GM18868 (cell line): ENCODE results near the gene MCF2L.
"Not testable (repeated sequence)": the region's sequence is repeated elsewhere in the genome, so short reads cannot be mapped to it uniquely, and the experiment has no call there.

Experiments
- ATAC-seq: cut with Tn5 transposase; IDR thresholded peaks from one replicate; pipeline ENCODE4 v1.9.1; 2021; ENCODE audit warnings: mild to moderate bottlenecking, moderate library complexity; ENCODE audit not compliant: unreplicated experiment

Gene MCF2L

GRCh38 chr13:113029487-113030258, 60.7 kb downstream of the MCF2L start:
- no peak for ATAC-seq

- not testable (repeated sequence) for ATAC-seq
Measured at GRCh38 chr13:113030259-113030640, 61.2 kb downstream of the MCF2L start.

GRCh38 chr13:113031465-113031864, 62.5 kb downstream of the MCF2L start:
- no peak for ATAC-seq

- ATAC-seq = no peak
Measured at GRCh38 chr13:113032291-113032690, 63.3 kb downstream of the MCF2L start.

GRCh38 chr13:113033054-113033850, 64.2 kb downstream of the MCF2L start:
- no peak for ATAC-seq

GRCh38 chr13:113034451-113035212, 65.6 kb downstream of the MCF2L start:
- no peak for ATAC-seq

GRCh38 chr13:113035213-113035800, 66.3 kb downstream of the MCF2L start:
- ATAC-seq = no peak

- ATAC-seq = no peak
Measured at GRCh38 chr13:113036401-113036800, 67.4 kb downstream of the MCF2L start.

GRCh38 chr13:113040031-113040430, 71.0 kb downstream of the MCF2L start:
- ATAC-seq = no peak

GRCh38 chr13:113040597-113041292, 71.7 kb downstream of the MCF2L start:
- no peak for ATAC-seq

GRCh38 chr13:113041293-113041690, 72.3 kb downstream of the MCF2L start:
- ATAC-seq = no peak

- no peak for ATAC-seq
Measured at GRCh38 chr13:113041896-113042295, 72.9 kb downstream of the MCF2L start.

- ATAC-seq = no peak
Measured at GRCh38 chr13:113042456-113042855, 73.4 kb downstream of the MCF2L start.

- no peak for ATAC-seq
Measured at GRCh38 chr13:113043001-113043630, 74.1 kb downstream of the MCF2L start.

GRCh38 chr13:113043931-113044330, 74.9 kb downstream of the MCF2L start:
- no peak for ATAC-seq

GRCh38 chr13:113044391-113045114, 75.5 kb downstream of the MCF2L start:
- no peak for ATAC-seq

- no peak for ATAC-seq
Measured at GRCh38 chr13:113045251-113046127, 76.5 kb downstream of the MCF2L start.

GRCh38 chr13:113046128-113046882, 77.3 kb downstream of the MCF2L start:
- no peak for ATAC-seq
